NCI-H1694 treated with DMSO at 0.1 percent for 48 hours (cell line): Measurements from ENCODE around the gene ELK3.
"Not testable (repeated sequence)": the region's sequence is repeated elsewhere in the genome, so short reads cannot be mapped to it uniquely, and the experiment has no call there.

ENCODE experiments used
- DNase-seq: peaks from one replicate; lab custom pipeline; 2025; lab: John Stamatoyannopoulos, UW

The ELK3 gene

DNA sequence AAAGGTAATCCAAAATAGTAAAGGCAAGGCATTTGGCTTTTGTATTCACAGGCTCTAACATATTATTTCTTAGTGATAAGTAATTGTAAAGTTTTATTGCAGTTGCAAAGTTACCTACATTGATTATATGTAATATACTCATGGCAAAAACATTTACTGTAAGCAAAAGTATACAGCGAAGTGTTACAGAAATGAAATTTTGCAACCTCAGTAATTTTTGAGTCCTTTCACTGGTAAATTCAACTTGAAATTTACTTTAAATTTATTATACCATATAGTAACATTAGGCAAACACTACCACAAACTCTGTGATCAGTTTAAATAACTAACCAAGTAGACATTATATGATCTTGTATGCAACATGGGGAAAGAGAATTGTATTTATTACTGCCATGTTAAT, 117.0 kb downstream of the ELK3 start:
- DNase-seq: no peak

DNA sequence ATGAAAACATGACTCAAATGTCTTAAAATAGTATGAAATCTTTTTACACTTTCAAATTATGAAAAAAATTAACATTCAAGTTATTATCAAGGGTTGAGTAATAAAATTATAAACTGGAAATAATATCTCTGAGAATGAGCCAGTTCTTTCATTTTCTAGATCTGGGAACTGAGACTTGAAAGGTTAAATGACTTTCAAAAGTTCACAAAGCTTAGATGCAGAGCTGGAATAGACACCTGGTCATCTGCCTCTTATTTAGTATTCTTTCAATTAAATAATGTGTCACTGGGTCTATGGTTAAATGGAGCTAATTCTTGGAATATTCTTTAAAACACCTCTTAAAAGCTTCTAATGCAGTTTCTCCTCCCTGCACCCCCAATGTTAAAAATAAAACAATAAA, 119.4 kb downstream of the ELK3 start:
- DNase-seq: no peak

DNA sequence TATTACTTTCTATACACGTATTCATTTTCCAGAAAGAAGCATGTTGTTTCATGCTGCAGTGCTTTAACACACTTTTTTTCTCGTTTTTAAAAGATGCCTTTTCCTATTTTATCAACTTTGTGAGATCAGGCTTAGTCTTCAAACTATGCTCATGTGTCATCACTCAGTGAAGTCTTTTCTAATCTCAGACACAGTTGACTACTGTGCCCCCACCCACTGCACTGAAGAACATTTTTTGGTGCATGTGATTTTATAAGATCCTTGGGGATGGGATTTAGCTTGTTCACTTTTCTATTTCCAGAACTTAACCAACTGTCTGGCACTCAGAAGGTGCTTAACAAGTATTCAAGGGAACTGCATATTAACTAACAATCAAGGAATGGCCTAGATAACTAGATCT, 120.5 kb downstream of the ELK3 start:
- no peak for DNase-seq

DNA sequence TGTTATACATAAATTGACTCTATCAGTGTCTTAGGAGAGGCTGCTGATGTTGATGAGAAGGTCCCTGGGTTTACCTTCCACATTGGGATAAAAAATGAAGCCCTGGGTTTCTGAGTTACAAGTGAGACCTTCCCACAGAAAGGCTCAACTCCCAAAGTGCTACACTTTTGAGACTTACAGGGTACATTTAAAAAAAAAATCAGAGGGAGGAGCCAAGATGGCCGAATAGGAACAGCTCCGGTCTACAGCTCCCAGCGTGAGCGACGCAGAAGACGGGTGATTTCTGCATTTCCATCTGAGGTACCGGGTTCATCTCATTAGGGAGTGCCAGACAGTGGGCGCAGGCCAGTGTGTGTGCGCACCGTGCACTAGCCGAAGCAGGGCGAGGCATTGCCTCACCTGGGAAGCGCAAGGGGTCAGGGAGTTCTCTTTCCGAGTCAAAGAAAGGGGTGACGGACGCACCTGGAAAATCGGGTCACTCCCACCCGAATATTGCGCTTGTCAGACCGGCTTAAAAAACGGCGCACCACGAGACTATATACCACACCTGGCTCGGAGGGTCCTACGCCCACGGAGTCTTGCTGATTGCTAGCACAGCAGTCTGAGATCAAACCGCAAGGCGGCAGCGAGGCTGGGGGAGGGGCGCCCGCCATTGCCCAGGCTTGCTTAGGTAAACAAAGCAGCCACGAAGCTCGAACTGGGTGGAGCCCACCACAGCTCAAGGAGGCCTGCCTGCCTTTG, 121.7 kb downstream of the ELK3 start:
- DNase-seq: not testable (repeated sequence)

DNA sequence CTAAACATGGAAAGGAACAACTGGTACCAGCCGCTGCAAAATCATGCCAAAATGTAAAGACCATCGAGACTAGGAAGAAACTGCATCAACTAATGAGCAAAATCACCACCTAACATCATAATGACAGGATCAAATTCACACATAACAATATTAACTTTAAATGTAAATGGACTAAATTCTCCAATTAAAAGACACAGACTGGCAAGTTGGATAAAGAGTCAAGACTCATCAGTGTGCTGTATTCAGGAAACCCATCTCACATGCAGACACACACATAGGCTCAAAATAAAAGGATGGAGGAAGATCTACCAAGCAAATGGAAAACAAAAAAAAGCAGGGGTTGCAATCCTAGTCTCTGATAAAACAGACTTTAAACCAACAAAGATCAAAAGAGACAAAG, 123.6 kb downstream of the ELK3 start:
- not testable (repeated sequence) for DNase-seq
